ENCODE measurements around the gene ERCC2. TPM values are rescaled to one million over a fixed set of nuclear protein-coding genes. Genes with fewer than 3 reads are reported as not detected.

The ERCC2 gene
- total and polyA plus RNA-seq, 2 of the 8 experiments (the other 6 are each of a cell fraction or from before 2014, with no cell fraction given), result 107 to 117 TPM

- Histone ChIP-seq H2BK12ac (ENCODE audit: low read depth, low read length) (peak overlapping the region; percentile 71; the same call in 1 of the 2 replicates), H3K27ac (ENCODE audit: low read depth, low read length) (peak overlapping the region; percentile 41; the same call in 1 of the 2 replicates), H3K4me3 (ENCODE audit: extremely low read depth in 1 of 4, insufficient read depth in 2 of 4, low read depth in 3 of 4, low read length in 4 of 4) (no peak overlapping the region; a peak in 1 of 8 replicates), H3K4me1 (replicated peaks in 1 of 4; ENCODE audit: control insufficient read depth in 3 of 4, insufficient read depth in 4 of 4, low read length in 3 of 4) (no peaks in the 10 kb centered on the region), H3K56ac (replicated peaks; ENCODE audit: insufficient read length, low read depth, low read length) (no peak overlapping the region), H3K79me2 (ENCODE audit: control insufficient read depth in 1 of 2, insufficient read depth in 2 of 2, low read length in 2 of 2) (no peaks in the 10 kb centered on the region), H4K8ac (ENCODE audit: extremely low read depth, insufficient read depth, low read length) (no peak overlapping the region), H2BK20ac (ENCODE audit: low read length) (no peak overlapping the region), H2BK15ac (ENCODE audit: low read length) (no peak overlapping the region), H4K5ac (ENCODE audit: insufficient read length, low read depth, low read length) (peak overlapping the region; percentile 27), H2BK5ac (ENCODE audit: low read depth, low read length) (peak overlapping the region; percentile 32; the same call in 1 of the 2 replicates), H3K4ac (replicated peaks; ENCODE audit: insufficient read length, low read depth, low read length) (no peak overlapping the region), H3K9ac (replicated peaks in 1 of 4; ENCODE audit: extremely low read depth in 1 of 4, low read depth in 3 of 4, low read length in 3 of 4) (no peak overlapping the region), H3K23ac (ENCODE audit: insufficient read length) (no peak overlapping the region), H2AFZ (ENCODE audit: low read length) (no peak overlapping the region), H3K79me1 (ENCODE audit: low read depth, low read length) (no peaks in the 10 kb centered on the region), H3K14ac (ENCODE audit: insufficient read length) (no peak overlapping the region), H4K20me1 (replicated peaks in 1 of 2; ENCODE audit: control insufficient read depth in 1 of 2, insufficient read depth in 2 of 2, low read length in 2 of 2) (no peaks in the 10 kb centered on the region), H2AK5ac (ENCODE audit: low read depth, low read length) (peak overlapping the region; percentile 90; the same call in 1 of the 2 replicates), H4K91ac (replicated peaks; ENCODE audit: insufficient read length, low read length) (no peak overlapping the region), H3K9me3 (ENCODE audit: insufficient read depth in 2 of 2, low read depth in 1 of 2, low read length in 1 of 2) (no peaks in the 10 kb centered on the region), H3K23me2 (ENCODE audit: low read depth, low read length) (peaks cover 2% of the 10 kb centered on the region; the same call in 1 of the 2 replicates), H3K4me2 (ENCODE audit: insufficient read depth in 1 of 2, low read depth in 2 of 2, low read length in 2 of 2) (peak overlapping the region in 1 of 2 experiments; percentile 34; a peak in 1 of 4 replicates), H3K36me3 (ENCODE audit: control insufficient read depth in 2 of 4, insufficient read depth in 4 of 4, low read length in 3 of 4) (no peaks in the 10 kb centered on the region), H3K18ac (ENCODE audit: extremely low read depth, low read length) (peak overlapping the region; percentile 78), H3K27me3 (replicated peaks in 1 of 4; ENCODE audit: control insufficient read depth in 3 of 4, extremely low read depth in 1 of 4, insufficient read depth in 3 of 4, low read length in 3 of 4) (no peaks in the 10 kb centered on the region), H2BK120ac (replicated peaks; ENCODE audit: low read depth, low read length) (no peak overlapping the region)
- ChIA-PET POLR2A (ENCODE audit: partially characterized antibody) (interaction anchor here (0.6 to 2.7 kb wide), 5 partner anchors 10 to 190 kb away, joined by 3 to 6 read pairs (median 3); no protein-coding TSS in a partner anchor), CTCF (ENCODE audit: partially characterized antibody) (interaction anchor here (0.6 to 7.9 kb wide), 5 partner anchors 26 to 153 kb away, joined by 3 to 57 read pairs (median 4); partner anchors contain the start of gene PPP1R13L)
- peak in 1 of 2 experiments; percentile 60 for DNase-seq (ENCODE audit: low read depth in 1 of 2, low spot score in 2 of 2)
- WGBS, 2 experiments (ENCODE audit: extremely low coverage in 1 of 2, insufficient coverage in 1 of 2, insufficient read length in 1 of 2, insufficient replicate concordance in 2 of 2, low coverage in 1 of 2, low lambda C conversion rate in 2 of 2, missing lambda C conversion rate in 1 of 2), result 52% methylated on average over 13 of the region's 13 CpGs; no CpG with 5 or more reads in 1 of the 2 experiments
- peak; percentile 95 for FAIRE-seq
- TF ChIP-seq CBX5 (IDR thresholded peaks at IDR 0.05; ENCODE audit: low read depth, low read length) (no peak), HDAC2 (IDR thresholded peaks at IDR 0.05; ENCODE audit: borderline replicate concordance in 1 of 2, low read depth in 2 of 2, low read length in 2 of 2) (peak; percentile 71 to 96; a peak in 2 of 4 replicates), CHD1 (IDR thresholded peaks at IDR 0.05; ENCODE audit: low read depth, low read length) (no peak), RFX5 (IDR thresholded peaks at IDR 0.05; ENCODE audit: borderline replicate concordance, low read depth, low read length) (no peak), USF2 (IDR thresholded peaks at IDR 0.05; ENCODE audit: low read length) (peak; percentile 65), FOSL1 (IDR thresholded peaks at IDR 0.05; ENCODE audit: insufficient read depth, low read depth, low read length) (no peak), TAF7 (optimal IDR thresholded peaks at IDR 0.05; ENCODE audit: borderline replicate concordance, low read depth, low read length) (no peak)
Observed at GRCh38 chr19:45376045-45376724, 5.8 kb upstream of the ERCC2 start.
